Fibroblast of skin of right quadriceps (primary cell): ENCODE measurements around the gene TGFBR3L.
"Not testable (repeated sequence)": the region's sequence is repeated elsewhere in the genome, so short reads cannot be mapped to it uniquely, and the experiment has no call there.

Experiments used
- DNase-seq: peaks from one replicate; pipeline ENCODE4 v3.0.0-alpha.2; 2013

TGFBR3L gene

GRCh38 chr19:7918615-7919421, 4.2 kb downstream of the TGFBR3L start:
- DNase-seq = no peak

DNA sequence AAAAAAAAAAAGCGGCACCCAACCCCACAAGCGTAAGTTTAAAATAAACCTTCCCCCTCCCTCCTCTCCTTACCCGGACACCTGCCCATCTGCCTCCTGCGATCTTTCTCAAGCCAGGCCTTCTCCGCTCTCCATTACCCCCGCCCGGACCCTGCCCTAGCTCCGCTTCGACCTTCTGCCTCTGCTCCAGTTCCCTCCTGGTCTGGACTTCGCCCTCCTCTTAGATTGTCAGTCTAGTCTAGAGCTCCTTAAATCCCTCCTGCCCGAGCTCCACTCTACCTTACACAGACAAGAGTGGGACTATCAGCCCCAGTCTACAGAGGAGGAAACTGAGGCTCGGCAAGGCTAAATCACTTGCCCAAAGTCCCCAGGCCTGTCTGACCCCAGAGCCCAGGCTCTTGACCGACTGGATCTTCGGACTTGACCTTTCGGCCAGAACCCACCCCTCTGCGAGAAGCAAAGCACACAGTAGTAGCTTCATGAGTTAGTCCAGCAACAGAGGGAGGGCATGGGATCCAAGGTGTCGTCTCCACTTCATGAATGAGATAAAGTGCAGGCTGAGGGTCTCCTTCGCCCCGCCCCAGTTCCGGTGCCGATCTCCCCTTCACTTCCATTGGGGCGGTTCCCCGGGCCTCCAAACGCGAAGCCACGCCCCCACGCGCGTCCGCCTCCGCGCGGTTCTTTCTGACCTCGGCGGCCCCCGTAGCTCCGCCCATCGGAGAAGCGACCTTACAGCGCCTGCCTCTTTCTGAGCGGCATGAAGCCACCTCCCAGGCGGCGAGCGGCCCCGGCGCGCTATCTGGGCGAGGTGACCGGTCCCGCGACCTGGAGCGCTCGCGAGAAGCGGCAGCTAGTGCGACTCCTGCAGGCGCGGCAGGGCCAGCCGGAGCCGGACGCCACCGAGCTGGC, 5.2 kb downstream of the TGFBR3L start, which contains the start of gene SNAPC2:
TSS of gene SNAPC2 (plus strand) at position 729 of the 909 bp plus-strand sequence. CDS start at position 758, 29 bp downstream.
- peak; percentile 95 for DNase-seq

DNA sequence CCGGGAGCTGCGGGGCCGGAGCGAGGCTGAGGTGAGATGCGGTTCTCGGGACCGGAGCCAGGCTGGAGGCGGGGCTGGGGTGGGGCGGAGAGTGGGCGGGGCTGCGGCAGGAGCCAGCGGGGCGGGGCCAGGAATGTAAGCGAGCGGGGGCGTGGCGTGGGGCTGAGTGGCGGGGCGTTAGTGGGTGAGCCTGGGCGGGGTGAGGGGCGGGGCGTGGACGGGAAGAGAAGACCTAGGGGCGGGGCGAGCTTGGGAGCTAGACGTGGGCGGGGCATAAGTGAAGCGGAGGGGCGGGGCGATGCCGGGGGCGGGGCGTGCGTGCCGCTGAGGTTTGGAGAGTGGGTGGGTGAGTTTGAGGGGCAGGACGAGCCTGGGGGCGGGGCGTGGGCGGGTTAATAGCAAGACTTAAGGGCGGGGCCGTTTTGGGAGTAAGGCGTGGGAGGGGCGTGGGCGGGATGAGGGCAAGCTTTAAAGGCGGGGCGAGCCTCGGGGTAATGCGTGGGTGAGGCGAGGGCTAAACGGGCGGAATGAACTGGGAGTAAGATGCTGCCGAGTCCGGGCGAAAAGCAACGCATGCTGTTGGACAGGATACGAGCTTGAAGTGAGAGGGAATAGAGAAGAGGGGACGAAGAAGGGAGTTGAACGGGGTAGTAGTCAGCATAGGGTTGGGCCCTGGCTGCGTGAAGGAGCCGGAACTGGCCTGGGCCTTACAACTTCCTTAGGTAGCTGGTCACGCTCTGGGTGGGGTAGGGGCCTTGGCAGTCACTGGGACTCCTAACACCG, 6.1 kb downstream of the TGFBR3L start:
- DNase-seq = peak; percentile 95

DNA sequence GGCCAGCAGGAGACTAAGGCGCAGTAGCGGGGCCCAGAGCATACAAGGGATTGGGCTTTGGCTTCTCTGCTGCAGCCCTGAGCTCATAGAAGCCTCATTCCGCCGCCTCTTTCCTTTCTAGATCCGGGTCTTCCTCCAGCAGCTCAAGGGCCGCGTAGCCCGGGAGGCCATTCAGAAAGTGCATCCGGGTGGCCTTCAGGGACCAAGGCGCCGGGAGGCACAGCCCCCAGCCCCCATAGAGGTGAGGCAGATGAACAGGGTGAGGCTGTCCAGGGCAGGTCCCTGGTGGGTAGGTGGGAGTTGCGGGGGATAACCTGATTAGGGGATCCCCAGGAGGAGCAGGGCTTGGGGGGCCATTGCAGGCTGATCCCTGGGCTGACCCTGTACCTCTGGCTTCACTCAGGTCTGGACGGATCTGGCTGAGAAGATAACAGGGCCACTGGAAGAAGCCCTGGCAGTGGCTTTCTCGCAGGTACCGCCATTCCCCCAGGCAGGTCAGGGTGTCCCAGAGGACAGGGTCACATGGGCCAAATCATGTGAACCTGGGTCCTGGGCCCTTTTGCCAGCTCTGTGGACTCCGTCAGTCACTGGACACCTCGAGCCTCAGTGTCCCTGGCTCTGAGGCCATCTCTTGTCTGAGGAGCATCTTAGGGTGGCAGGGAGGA, 6.8 kb downstream of the TGFBR3L start:
- no peak for DNase-seq

DNA sequence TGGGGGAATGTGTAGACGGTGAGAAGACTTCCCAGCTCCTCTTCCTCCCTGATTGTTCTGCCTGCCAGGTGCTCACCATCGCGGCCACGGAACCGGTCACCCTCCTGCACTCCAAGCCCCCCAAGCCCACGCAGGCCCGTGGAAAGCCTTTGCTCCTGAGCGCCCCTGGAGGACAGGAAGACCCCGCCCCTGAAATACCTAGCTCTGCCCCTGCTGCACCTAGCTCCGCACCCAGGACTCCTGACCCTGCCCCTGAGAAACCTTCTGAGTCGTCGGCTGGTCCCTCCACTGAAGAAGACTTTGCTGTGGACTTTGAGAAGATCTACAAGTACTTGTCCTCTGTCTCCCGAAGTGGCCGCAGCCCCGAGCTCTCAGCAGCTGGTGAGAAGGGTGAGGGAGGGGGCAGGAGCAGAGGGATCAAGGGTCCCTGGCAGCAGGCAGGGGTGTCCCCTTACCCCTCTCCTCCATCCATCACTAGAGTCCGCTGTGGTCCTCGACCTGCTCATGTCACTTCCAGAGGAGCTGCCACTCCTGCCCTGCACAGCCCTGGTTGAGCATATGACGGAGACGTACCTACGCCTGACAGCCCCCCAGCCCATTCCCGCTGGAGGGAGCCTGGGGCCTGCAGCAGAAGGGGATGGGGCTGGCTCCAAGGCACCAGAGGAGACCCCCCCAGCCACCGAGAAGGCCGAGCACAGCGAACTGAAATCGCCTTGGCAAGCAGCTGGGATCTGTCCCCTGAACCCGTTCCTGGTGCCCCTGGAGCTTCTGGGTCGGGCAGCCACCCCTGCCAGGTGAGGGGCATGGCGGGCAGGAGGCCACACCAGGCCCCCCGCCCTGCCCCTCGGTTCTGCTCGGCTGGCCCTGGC, 7.6 kb downstream of the TGFBR3L start:
- DNase-seq = no peak

- DNase-seq = no peak
Measured at GRCh38 chr19:7922836-7923195, 8.2 kb downstream of the TGFBR3L start.

DNA sequence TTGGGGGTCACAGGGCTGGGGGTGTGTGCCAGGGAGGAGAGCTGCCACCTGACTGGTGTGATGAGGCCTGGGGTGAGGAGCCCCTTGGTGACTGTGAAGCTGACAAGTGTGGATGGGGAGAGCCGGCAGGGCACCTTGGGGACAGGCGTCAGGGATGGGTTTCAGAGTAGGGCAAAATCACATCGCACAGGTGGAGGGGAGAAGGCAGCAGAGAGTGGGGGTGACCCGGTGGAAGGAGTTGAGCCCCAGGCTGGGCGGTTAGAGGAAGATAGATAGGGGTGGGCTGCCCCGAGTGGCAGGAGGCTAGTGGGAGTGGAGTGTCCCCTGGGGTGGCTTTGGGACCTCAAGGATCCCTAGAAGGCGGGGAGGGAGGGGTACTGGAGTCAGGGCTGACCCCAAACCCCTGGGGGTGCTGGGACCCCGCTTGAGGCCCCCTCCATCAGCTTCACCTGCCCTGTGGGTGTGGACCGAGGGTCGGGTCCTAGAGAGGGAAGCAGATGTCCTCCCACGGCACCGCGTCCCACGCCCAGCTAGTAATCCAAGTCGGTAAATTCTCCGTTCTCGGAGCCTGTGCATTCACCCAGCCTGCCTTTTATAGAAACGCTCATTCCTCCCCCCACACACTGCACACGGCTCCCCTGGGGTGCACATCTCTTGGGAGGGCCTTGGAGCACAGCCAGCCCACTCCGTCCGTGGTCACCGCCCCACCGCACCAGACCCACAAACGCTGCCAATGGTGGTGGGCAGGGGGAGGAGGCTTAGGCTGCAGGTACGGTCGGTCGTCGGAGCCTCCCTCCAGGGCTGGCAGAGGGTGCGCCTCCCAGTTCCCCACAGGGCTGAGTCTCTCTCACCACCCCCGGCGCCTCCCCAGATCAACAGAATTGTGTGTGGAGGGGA, 8.9 kb downstream of the TGFBR3L start:
- no peak for DNase-seq

GRCh38 chr19:7924241-7924640, 9.6 kb downstream of the TGFBR3L start:
- DNase-seq = no peak

- DNase-seq = no peak
Measured at GRCh38 chr19:7924651-7925170, 10.1 kb downstream of the TGFBR3L start.

DNA sequence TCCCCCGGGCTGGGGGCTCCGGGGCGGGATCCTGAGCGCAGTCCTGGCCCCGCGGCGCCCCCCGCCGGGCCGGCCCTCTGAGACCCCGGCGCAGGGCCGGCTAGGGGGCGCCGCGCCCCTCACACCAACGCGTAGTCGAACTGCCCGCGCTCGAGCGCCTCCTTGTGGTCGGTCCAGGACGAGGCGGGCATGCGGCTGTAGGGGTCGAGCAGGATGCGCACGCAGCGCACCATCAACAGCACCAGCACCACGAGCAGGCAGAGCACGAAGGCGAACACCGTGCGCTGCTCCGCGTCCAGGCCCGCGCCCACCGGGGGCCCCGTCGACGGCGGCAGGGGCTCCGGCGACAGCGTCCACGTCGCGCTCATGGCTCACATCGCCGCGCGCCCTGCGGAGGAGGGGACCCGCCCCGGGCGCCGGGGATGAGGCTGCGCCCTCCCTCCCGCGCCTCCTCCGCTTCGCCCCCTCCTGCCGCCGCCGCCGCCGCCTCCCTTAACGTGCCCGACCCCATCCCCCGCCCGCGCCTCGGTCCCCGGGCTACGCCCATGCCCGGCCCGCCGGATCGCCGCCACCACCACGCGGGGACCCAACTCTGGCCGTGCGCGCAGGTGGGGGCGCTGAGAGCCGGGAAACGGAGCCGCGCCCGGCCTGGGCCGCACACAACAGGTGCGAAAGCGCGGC, 10.7 kb downstream of the TGFBR3L start:
- peak; percentile 73 for DNase-seq

GRCh38 chr19:7926021-7926726, 11.5 kb downstream of the TGFBR3L start, which contains the start of gene CTXN1:
TSS of gene CTXN1 (minus strand) at chr19:7926135. CDS start at chr19:7925538, 597 bp downstream.
- peak; percentile 55 for DNase-seq

DNA sequence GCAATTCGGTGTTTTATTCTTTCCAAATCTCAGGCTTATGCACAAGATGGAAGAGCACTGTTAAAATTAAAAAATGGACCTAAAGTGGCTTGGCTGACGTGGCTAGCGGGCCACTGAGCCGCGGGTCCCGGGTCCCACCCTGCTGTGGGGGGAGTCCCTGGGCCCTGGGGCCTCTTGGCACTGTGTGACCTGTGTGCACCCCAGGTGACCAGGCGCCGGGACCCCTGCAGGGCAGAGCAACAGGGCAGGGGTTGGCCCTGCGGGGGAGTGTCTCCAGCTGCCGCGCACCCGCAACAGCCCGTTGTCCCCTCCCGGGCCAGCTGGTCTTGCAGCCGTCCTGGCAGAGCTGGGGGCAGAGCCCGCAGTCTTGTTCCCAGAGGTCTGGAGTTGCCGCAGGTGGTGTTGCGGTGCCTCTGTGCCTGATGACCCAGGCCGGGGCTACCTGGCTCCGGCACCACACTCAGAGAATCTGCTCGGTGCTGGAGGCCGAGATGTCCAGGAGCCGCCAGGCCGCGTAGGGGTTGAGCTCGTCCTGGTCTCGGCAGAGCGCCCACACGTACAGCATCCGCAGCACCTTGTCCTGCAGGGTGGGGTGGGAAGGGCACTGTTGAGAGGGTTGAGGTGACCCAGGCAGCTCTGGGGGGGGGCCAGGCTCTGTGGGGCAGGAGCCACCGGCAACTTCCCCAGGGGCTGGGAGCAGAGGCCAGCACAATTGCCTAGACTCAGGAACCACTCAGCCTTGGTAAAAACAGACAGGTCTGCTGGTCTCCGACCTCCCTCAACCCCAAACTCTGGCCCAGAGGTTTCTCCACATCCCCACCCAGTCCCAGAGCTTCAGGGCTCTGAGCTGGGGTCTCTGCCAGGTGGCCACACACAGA, 12.3 kb downstream of the TGFBR3L start:
- no peak for DNase-seq

GRCh38 chr19:7927605-7928333, 13.1 kb downstream of the TGFBR3L start:
- DNase-seq = no peak

GRCh38 chr19:7928334-7928706, 13.7 kb downstream of the TGFBR3L start:
- DNase-seq = no peak

GRCh38 chr19:7928741-7929701, 14.4 kb downstream of the TGFBR3L start:
- DNase-seq = peak; percentile 85

DNA sequence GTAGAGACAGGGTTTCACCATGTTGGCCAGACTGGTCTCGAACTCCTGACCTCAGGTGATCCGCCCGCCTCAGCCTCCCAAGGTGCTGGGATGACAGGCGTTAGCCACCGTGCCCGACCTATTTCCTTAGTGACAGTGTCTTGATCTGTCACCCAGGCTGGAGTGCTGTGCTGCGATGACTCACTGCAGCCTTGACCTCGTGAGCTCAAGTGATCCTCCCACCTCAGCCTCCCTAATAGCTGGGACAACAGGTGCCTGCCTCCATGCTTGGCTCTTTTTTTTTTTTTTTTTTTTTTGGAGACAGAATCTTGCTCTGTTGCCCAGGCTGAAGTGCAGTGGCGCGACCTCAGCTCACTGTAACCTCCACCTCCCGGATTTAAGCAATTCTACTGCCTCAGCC, 15.4 kb downstream of the TGFBR3L start:
- not testable (repeated sequence) for DNase-seq
